Measurements from ENCODE around the gene HLA-E. TPM values are rescaled to one million over a fixed set of nuclear protein-coding genes. Genes with fewer than 3 reads are reported as not detected.

The HLA-E gene
- total and polyA plus RNA-seq, 10 of the 15 experiments (the other 5 are each of a cell fraction or from before 2014, with no cell fraction given), result 35.1 to 483 (median 267) TPM

DNA sequence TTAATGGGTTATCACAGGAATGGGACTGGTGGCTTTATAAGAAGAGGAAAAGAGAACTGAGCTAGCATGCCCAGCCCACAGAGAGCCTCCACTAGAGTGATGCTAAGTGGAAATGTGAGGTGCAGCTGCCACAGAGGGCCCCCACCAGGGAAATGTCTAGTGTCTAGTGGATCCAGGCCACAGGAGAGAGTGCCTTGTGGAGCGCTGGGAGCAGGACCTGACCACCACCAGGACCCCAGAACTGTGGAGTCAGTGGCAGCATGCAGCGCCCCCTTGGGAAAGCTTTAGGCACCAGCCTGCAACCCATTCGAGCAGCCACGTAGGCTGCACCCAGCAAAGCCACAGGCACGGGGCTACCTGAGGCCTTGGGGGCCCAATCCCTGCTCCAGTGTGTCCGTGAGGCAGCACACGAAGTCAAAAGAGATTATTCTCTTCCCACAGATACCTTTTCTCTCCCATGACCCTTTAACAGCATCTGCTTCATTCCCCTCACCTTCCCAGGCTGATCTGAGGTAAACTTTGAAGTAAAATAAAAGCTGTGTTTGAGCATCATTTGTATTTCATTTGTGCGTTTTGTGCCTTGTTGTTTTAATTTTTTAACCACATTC lies 4.4 kb downstream of the HLA-E start (continued):
- TF ChIP-seq WRNIP1 (IDR thresholded peaks at IDR 0.05; ENCODE audit: borderline replicate concordance, low read depth, low read length), result no peak
- TF ChIP-seq, protein P1, sequence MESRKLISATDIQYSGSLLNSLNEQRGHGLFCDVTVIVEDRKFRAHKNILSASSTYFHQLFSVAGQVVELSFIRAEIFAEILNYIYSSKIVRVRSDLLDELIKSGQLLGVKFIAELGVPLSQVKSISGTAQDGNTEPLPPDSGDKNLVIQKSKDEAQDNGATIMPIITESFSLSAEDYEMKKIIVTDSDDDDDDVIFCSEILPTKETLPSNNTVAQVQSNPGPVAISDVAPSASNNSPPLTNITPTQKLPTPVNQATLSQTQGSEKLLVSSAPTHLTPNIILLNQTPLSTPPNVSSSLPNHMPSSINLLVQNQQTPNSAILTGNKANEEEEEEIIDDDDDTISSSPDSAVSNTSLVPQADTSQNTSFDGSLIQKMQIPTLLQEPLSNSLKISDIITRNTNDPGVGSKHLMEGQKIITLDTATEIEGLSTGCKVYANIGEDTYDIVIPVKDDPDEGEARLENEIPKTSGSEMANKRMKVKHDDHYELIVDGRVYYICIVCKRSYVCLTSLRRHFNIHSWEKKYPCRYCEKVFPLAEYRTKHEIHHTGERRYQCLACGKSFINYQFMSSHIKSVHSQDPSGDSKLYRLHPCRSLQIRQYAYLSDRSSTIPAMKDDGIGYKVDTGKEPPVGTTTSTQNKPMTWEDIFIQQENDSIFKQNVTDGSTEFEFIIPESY (IDR thresholded peaks at IDR 0.05), result no peak
- TF ChIP-seq SUZ12 (IDR thresholded peaks at IDR 0.05; ENCODE audit: unreplicated experiment), result no peak
- TF ChIP-seq STAT1 (conservative IDR thresholded peaks at IDR 0.05), result no peak
- no peak for TF ChIP-seq ZNF207 (IDR thresholded peaks at IDR 0.05; ENCODE audit: borderline replicate concordance)
- TF ChIP-seq STAT3 (IDR thresholded peaks at IDR 0.05; ENCODE audit: low read depth, low read length), result no peak
- TF ChIP-seq SMC3 (IDR thresholded peaks at IDR 0.05; ENCODE audit: borderline replicate concordance, low read length), result no peak
- no peak for TF ChIP-seq BRCA1 (IDR thresholded peaks at IDR 0.05; ENCODE audit: low read depth, low read length)
- TF ChIP-seq ATF7 (IDR thresholded peaks at IDR 0.05; ENCODE audit: low read depth), result no peak
- TF ChIP-seq PAX5 (IDR thresholded peaks at IDR 0.05; ENCODE audit: borderline replicate concordance, low read depth, low read length), result peak; percentile 23; the same call in 1 of the 2 replicates
- TF ChIP-seq CBX3 (IDR thresholded peaks at IDR 0.05; ENCODE audit: borderline replicate concordance, low read depth), result no peak
- TF ChIP-seq, protein P2, sequence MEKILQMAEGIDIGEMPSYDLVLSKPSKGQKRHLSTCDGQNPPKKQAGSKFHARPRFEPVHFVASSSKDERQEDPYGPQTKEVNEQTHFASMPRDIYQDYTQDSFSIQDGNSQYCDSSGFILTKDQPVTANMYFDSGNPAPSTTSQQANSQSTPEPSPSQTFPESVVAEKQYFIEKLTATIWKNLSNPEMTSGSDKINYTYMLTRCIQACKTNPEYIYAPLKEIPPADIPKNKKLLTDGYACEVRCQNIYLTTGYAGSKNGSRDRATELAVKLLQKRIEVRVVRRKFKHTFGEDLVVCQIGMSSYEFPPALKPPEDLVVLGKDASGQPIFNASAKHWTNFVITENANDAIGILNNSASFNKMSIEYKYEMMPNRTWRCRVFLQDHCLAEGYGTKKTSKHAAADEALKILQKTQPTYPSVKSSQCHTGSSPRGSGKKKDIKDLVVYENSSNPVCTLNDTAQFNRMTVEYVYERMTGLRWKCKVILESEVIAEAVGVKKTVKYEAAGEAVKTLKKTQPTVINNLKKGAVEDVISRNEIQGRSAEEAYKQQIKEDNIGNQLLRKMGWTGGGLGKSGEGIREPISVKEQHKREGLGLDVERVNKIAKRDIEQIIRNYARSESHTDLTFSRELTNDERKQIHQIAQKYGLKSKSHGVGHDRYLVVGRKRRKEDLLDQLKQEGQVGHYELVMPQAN (conservative IDR thresholded peaks at IDR 0.05), result no peak
- TF ChIP-seq, protein P3, sequence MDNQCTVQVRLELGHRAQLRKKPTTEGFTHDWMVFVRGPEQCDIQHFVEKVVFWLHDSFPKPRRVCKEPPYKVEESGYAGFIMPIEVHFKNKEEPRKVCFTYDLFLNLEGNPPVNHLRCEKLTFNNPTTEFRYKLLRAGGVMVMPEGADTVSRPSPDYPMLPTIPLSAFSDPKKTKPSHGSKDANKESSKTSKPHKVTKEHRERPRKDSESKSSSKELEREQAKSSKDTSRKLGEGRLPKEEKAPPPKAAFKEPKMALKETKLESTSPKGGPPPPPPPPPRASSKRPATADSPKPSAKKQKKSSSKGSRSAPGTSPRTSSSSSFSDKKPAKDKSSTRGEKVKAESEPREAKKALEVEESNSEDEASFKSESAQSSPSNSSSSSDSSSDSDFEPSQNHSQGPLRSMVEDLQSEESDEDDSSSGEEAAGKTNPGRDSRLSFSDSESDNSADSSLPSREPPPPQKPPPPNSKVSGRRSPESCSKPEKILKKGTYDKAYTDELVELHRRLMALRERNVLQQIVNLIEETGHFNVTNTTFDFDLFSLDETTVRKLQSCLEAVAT (IDR thresholded peaks at IDR 0.05), result no peak
- TF ChIP-seq NFXL1 (IDR thresholded peaks at IDR 0.05; ENCODE audit: borderline replicate concordance), result no peak
- 0 out of 2 replicates have a peak, but pooled peaks have one; percentile 40 for TF ChIP-seq LARP7 (IDR thresholded peaks at IDR 0.05)
- TF ChIP-seq ESRRA (IDR thresholded peaks at IDR 0.05; ENCODE audit: low read length), result no peak
- no peak for TF ChIP-seq NBN (IDR thresholded peaks at IDR 0.05)
- no peak for TF ChIP-seq RFX5 (IDR thresholded peaks at IDR 0.05; ENCODE audit: low read depth, low read length)
- no peak for TF ChIP-seq MEF2A (IDR thresholded peaks at IDR 0.05; ENCODE audit: insufficient read depth, low read depth, low read length)
- no peak for TF ChIP-seq NFYA (IDR thresholded peaks at IDR 0.05; ENCODE audit: borderline replicate concordance, low read depth, low read length)
- no peak for TF ChIP-seq RB1 (IDR thresholded peaks at IDR 0.05; ENCODE audit: borderline replicate concordance)
- no peak for TF ChIP-seq FOXK2 (IDR thresholded peaks at IDR 0.05)
- no peak for TF ChIP-seq ZNF687 (IDR thresholded peaks at IDR 0.05)
- TF ChIP-seq HDAC2 (IDR thresholded peaks at IDR 0.05), result no peak

Data from GM12878 (cell line).